ENCODE results near the gene RAB44.

The RAB44 gene

GRCh38 chr6:36765190-36765589 lies 67.6 kb downstream of the RAB44 start:
- no peak overlapping the region for H3K4me3 Mint-ChIP-seq

GRCh38 chr6:36765594-36766398 lies 68.2 kb downstream of the RAB44 start:
- Mint-ChIP-seq H3K4me1 (ENCODE audit: low read depth) (peaks cover 35% of the 10 kb centered on the region), H3K27ac (no peak overlapping the region), H3K4me3 (no peak overlapping the region), H3K27me3 (no peaks in the 10 kb centered on the region), H3K9me3 (ENCODE audit: low read depth) (no peaks in the 10 kb centered on the region), H3K36me3 (no peaks in the 10 kb centered on the region)

More at GRCh38 chr6:36765190-36765589, 67.6 kb downstream of the RAB44 start:
- H3K4me1 Mint-ChIP-seq (ENCODE audit: low read depth): peaks cover 29% of the 10 kb centered on the region
- no peak overlapping the region for H3K27ac Mint-ChIP-seq
- no peaks in the 10 kb centered on the region for H3K36me3 Mint-ChIP-seq
- H3K9me3 Mint-ChIP-seq (ENCODE audit: low read depth): no peaks in the 10 kb centered on the region
- no peaks in the 10 kb centered on the region for H3K27me3 Mint-ChIP-seq

DNA sequence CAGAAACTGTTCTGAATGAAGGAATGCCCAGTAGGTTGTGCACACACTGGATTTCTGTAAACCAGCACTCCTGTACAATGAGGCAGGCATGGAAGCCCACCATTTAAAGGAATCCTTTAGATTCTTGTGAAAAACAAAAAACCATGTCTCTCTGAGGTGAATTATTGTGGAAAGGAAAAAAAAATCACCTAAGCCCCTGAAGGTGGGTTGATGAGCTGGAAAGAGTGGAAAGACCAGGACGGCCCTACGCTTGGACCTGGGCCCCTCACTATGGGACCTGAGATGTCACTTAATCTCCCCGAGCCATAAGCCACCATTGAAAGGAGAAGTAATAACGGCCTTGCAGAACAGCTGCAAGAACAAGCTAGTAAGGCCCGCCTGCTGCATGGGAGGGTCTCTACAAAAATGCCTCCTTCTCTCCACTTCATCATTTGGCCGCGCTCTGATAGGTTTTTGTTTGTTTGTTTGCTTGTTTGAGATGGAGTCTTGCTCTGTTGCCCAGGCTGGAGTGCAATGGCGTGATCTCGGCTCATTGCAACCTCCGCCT lies 68.8 kb downstream of the RAB44 start:
- no peak overlapping the region for H3K4me3 Mint-ChIP-seq

GRCh38 chr6:36769183-36769675 lies 71.6 kb downstream of the RAB44 start:
- peaks cover 45% of the 10 kb centered on the region for H3K4me1 Mint-ChIP-seq (ENCODE audit: low read depth)
- no peaks in the 10 kb centered on the region for H3K9me3 Mint-ChIP-seq (ENCODE audit: low read depth)
- no peaks in the 10 kb centered on the region for H3K36me3 Mint-ChIP-seq
- H3K4me3 Mint-ChIP-seq: peak overlapping the region; percentile 62
- peak overlapping the region; percentile 68 for H3K27ac Mint-ChIP-seq
- no peaks in the 10 kb centered on the region for H3K27me3 Mint-ChIP-seq

More for the DNA sequence above, 68.8 kb downstream of the RAB44 start:
- peaks cover 42% of the 10 kb centered on the region for H3K4me1 Mint-ChIP-seq (ENCODE audit: low read depth)
- H3K36me3 Mint-ChIP-seq: no peaks in the 10 kb centered on the region
- no peaks in the 10 kb centered on the region for H3K9me3 Mint-ChIP-seq (ENCODE audit: low read depth)
- H3K27me3 Mint-ChIP-seq: no peaks in the 10 kb centered on the region
- H3K27ac Mint-ChIP-seq: no peak overlapping the region

DNA sequence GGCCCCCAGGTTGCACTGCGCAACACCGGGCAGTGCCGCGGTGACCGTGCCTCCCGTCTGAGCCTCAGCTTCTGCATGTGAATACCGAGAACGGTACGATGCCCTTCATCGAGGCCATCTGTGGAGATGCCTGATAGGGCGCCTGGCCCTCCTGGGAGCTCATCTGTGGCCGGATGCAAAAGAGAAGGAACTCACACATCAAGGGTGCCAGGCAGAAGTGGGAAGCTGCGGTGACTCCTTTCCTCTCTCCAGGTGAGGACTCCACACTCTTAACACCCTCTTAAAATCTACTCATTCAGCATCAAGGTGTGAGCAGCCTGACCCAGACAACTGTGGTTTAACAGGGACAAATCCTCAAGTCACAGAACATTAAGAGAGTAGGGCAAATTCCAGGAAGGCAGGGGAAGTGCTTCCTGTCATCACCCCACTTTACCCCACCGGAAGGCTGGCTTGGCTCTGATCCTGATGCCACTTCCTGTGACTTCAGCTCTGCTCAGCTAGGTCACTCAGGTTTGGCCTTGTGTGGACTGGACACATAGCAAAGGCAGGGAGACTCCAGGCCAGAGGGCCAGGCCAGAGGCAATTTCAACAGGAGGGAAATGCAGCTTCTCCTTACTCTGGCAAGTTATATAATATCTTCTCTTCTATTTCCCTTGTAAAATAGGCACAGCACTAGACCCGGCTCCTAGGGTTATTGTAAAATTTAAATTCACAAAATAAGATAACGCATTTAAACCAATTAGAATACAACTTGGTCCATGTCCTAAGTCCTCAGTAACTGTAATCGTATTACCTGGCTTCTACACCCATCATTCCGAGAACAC lies 72.3 kb downstream of the RAB44 start:
- Mint-ChIP-seq H3K4me3 (peak overlapping the region; percentile 62), H3K36me3 (no peaks in the 10 kb centered on the region), H3K27me3 (no peaks in the 10 kb centered on the region), H3K27ac (peak overlapping the region; percentile 68), H3K9me3 (ENCODE audit: low read depth) (no peaks in the 10 kb centered on the region), H3K4me1 (ENCODE audit: low read depth) (peaks cover 45% of the 10 kb centered on the region)

- Mint-ChIP-seq H3K36me3 (no peaks in the 10 kb centered on the region), H3K4me1 (ENCODE audit: low read depth) (peaks cover 44% of the 10 kb centered on the region), H3K9me3 (ENCODE audit: low read depth) (no peaks in the 10 kb centered on the region), H3K4me3 (peak overlapping the region; percentile 25), H3K27me3 (no peaks in the 10 kb centered on the region), H3K27ac (peak overlapping the region; percentile 68)
Measured at GRCh38 chr6:36771145-36771544, 73.5 kb downstream of the RAB44 start.

DNA sequence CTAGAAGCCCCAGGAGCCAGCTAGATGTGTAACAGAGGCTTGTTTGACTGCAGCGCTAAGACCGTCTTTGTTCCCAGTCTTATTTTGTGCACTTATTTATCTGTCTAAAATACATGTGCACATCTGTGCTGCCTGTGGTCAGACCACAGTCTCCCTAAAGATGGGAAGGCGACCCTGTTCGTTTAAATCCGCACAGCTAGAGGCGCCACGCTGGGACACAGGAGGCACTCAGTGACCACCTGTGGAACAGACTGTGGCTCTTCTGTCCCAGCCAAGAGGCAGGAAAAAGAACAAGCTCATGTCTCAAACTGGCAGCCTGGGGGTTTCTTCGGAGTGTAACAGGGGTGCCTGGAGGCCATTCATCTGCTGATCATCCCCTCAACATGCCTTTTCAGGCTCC lies 74.8 kb downstream of the RAB44 start:
- Mint-ChIP-seq H3K27ac (no peak overlapping the region), H3K4me1 (ENCODE audit: low read depth) (peaks cover 38% of the 10 kb centered on the region), H3K27me3 (no peaks in the 10 kb centered on the region), H3K36me3 (no peaks in the 10 kb centered on the region), H3K9me3 (ENCODE audit: low read depth) (no peaks in the 10 kb centered on the region), H3K4me3 (no peak overlapping the region)

GRCh38 chr6:36774331-36774730 lies 76.7 kb downstream of the RAB44 start:
- no peaks in the 10 kb centered on the region for H3K27me3 Mint-ChIP-seq
- no peaks in the 10 kb centered on the region for H3K36me3 Mint-ChIP-seq
- peaks cover 25% of the 10 kb centered on the region for H3K4me1 Mint-ChIP-seq (ENCODE audit: low read depth)
- no peak overlapping the region for H3K4me3 Mint-ChIP-seq
- H3K27ac Mint-ChIP-seq: no peak overlapping the region
- no peaks in the 10 kb centered on the region for H3K9me3 Mint-ChIP-seq (ENCODE audit: low read depth)

DNA sequence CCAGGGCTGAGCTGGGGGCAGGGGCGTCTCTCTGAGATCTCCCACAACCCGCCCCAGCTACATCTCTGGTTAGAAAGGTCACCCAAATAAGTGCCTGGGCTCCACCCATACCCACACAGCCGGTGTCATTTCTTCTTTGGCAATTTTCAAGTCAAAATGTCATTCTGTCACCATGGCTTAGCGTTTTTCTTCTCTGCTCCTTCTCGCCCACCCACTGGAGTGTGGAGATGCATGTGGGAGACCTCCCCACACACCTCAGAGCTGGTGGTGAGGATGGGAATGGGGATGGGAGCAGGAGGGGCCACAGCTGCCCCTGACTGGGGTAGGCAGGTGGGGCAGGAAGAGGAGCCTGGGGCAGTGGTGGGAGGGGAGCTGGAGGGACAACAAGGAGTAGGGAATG lies 78.5 kb downstream of the RAB44 start:
- Mint-ChIP-seq H3K36me3 (no peaks in the 10 kb centered on the region), H3K4me3 (no peak overlapping the region), H3K27ac (no peak overlapping the region), H3K4me1 (ENCODE audit: low read depth) (peaks cover 7% of the 10 kb centered on the region), H3K27me3 (no peaks in the 10 kb centered on the region), H3K9me3 (ENCODE audit: low read depth) (no peaks in the 10 kb centered on the region)

- H3K9me3 Mint-ChIP-seq (ENCODE audit: low read depth): no peaks in the 10 kb centered on the region
- H3K27me3 Mint-ChIP-seq: no peaks in the 10 kb centered on the region
- H3K36me3 Mint-ChIP-seq: no peaks in the 10 kb centered on the region
- no peak overlapping the region for H3K4me3 Mint-ChIP-seq
- H3K27ac Mint-ChIP-seq: no peak overlapping the region
- H3K4me1 Mint-ChIP-seq (ENCODE audit: low read depth): no peaks in the 10 kb centered on the region
Measured at GRCh38 chr6:36777801-36778200, 80.2 kb downstream of the RAB44 start.

- no peak overlapping the region for H3K27ac Mint-ChIP-seq
- no peak overlapping the region for H3K4me3 Mint-ChIP-seq
- H3K36me3 Mint-ChIP-seq: no peaks in the 10 kb centered on the region
- no peaks in the 10 kb centered on the region for H3K27me3 Mint-ChIP-seq
- H3K9me3 Mint-ChIP-seq (ENCODE audit: low read depth): no peaks in the 10 kb centered on the region
- H3K4me1 Mint-ChIP-seq (ENCODE audit: low read depth): no peaks in the 10 kb centered on the region
Measured at GRCh38 chr6:36779227-36779626, 81.6 kb downstream of the RAB44 start.

GRCh38 chr6:36780442-36781177 lies 83.0 kb downstream of the RAB44 start:
- H3K27me3 Mint-ChIP-seq: no peaks in the 10 kb centered on the region
- no peaks in the 10 kb centered on the region for H3K4me1 Mint-ChIP-seq (ENCODE audit: low read depth)
- no peak overlapping the region for H3K4me3 Mint-ChIP-seq
- H3K36me3 Mint-ChIP-seq: no peaks in the 10 kb centered on the region
- H3K9me3 Mint-ChIP-seq (ENCODE audit: low read depth): no peaks in the 10 kb centered on the region
- H3K27ac Mint-ChIP-seq: no peak overlapping the region

- no peaks in the 10 kb centered on the region for H3K27me3 Mint-ChIP-seq
- no peaks in the 10 kb centered on the region for H3K36me3 Mint-ChIP-seq
- H3K4me3 Mint-ChIP-seq: no peak overlapping the region
- no peaks in the 10 kb centered on the region for H3K4me1 Mint-ChIP-seq (ENCODE audit: low read depth)
- no peak overlapping the region for H3K27ac Mint-ChIP-seq
- H3K9me3 Mint-ChIP-seq (ENCODE audit: low read depth): no peaks in the 10 kb centered on the region
Measured at GRCh38 chr6:36781669-36782068, 84.0 kb downstream of the RAB44 start.
